ENCODE results near the gene CNN1. TPM values are rescaled to one million over a fixed set of nuclear protein-coding genes. Genes with fewer than 3 reads are reported as not detected.

CNN1 gene
- total and polyA plus RNA-seq, 2 of the 8 experiments (the other 6 are each of a cell fraction or from before 2014, with no cell fraction given): 29.8 to 50.8 TPM

GRCh38 chr19:11551603-11552235 is 13.1 kb downstream of the CNN1 start (continued):
- TF ChIP-seq GTF2F1 (IDR thresholded peaks at IDR 0.05; ENCODE audit: borderline replicate concordance, low read depth, low read length): no peak
- no peak for TF ChIP-seq SUZ12 (IDR thresholded peaks at IDR 0.05; ENCODE audit: low read length)
- TF ChIP-seq YY1 (IDR thresholded peaks at IDR 0.05; ENCODE audit: low read depth, low read length): peak; percentile 7; the same call in 1 of the 2 replicates
- TF ChIP-seq CHD2 (IDR thresholded peaks at IDR 0.05; ENCODE audit: low read length): 0 out of 2 replicates have a peak, but pooled peaks have one; percentile 10
- no peak for TF ChIP-seq KDM4A (IDR thresholded peaks at IDR 0.05; ENCODE audit: low read depth, low read length, severe bottlenecking)
- TF ChIP-seq MAX (IDR thresholded peaks at IDR 0.05): peak; percentile 24; the same call in 1 of the 2 replicates
- TF ChIP-seq ATF3 (IDR thresholded peaks at IDR 0.05; ENCODE audit: insufficient read depth, low read depth, low read length): no peak
- no peak for TF ChIP-seq CEBPB (IDR thresholded peaks at IDR 0.05; ENCODE audit: low read depth, low read length)
- TF ChIP-seq RAD21 (IDR thresholded peaks at IDR 0.05 in 1 of 2, conservative IDR thresholded peaks at IDR 0.05 in 1 of 2; ENCODE audit: low read depth in 2 of 2, low read length in 2 of 2): peak; percentile 73 to 83
- TF ChIP-seq RBBP5 (IDR thresholded peaks at IDR 0.05; ENCODE audit: borderline replicate concordance, low read depth, low read length): no peak
- peak; percentile 66 for TF ChIP-seq POLR2AphosphoS5 (IDR thresholded peaks at IDR 0.05; ENCODE audit: low read depth, low read length)
- TF ChIP-seq HDAC6 (IDR thresholded peaks at IDR 0.05; ENCODE audit: low read depth, low read length): no peak
- no peak for TF ChIP-seq SP4 (IDR thresholded peaks at IDR 0.05; ENCODE audit: low read length)
- TF ChIP-seq PHF8 (conservative IDR thresholded peaks at IDR 0.05; ENCODE audit: low read depth, low read length): no peak
- no peak for TF ChIP-seq EGR1 (IDR thresholded peaks at IDR 0.05; ENCODE audit: borderline replicate concordance, low read depth, low read length)
- TF ChIP-seq HDAC2 (IDR thresholded peaks at IDR 0.05; ENCODE audit: borderline replicate concordance in 1 of 2, low read depth in 2 of 2, low read length in 2 of 2): no peak
- no peak for TF ChIP-seq SP2 (IDR thresholded peaks at IDR 0.05; ENCODE audit: low read length)
- TF ChIP-seq ZNF274 (IDR thresholded peaks at IDR 0.05; ENCODE audit: borderline replicate concordance, extremely low read depth, low read length): no peak
- TF ChIP-seq CTCF (IDR thresholded peaks at IDR 0.05; ENCODE audit: control extremely low read depth in 1 of 3, insufficient read depth in 1 of 3, low read depth in 1 of 3, low read length in 3 of 3): peak; percentile 91 to 96 (median 94)
- no peak for TF ChIP-seq JUND (IDR thresholded peaks at IDR 0.05; ENCODE audit: low read length)
- TF ChIP-seq RFX5 (IDR thresholded peaks at IDR 0.05; ENCODE audit: borderline replicate concordance, low read depth, low read length): no peak
- TF ChIP-seq SIX5 (IDR thresholded peaks at IDR 0.05; ENCODE audit: low read depth, low read length): no peak
